H9 (cell line): ENCODE results near the gene SNRNP200. TPM values are rescaled to one million over a fixed set of nuclear protein-coding genes. Genes with fewer than 3 reads are reported as not detected.

Experiments used
- DNase-seq: peaks from one replicate; pipeline ENCODE4 v3.0.0-alpha.2; 2017
- H2AFZ ChIP-seq: one replicate; pipeline ENCODE4 v1.6.1; 2013; ENCODE audit warnings: mild to moderate bottlenecking, low read length, control low read depth, moderate library complexity
- H2AK5ac ChIP-seq: 2 replicates; pipeline ENCODE4 v1.6.1; 2013; ENCODE audit warnings: low read length, control low read depth, mixed read lengths; ENCODE audit not compliant: insufficient read length
- H2BK120ac ChIP-seq: one replicate; pipeline ENCODE4 v1.6.1; 2013; ENCODE audit warnings: low read depth, mild to moderate bottlenecking, low read length, control low read depth, inconsistent platforms; ENCODE audit not compliant: poor library complexity, severe bottlenecking
- H2BK12ac ChIP-seq: 2 replicates; pipeline ENCODE4 v1.6.1; 2013; ENCODE audit warnings: low read length, control low read depth, mixed read lengths, low read depth; ENCODE audit not compliant: insufficient read length
- H2BK15ac ChIP-seq: 2 replicates; pipeline ENCODE4 v1.6.1; 2013; ENCODE audit warnings: low read depth, low read length, control low read depth
- H2BK20ac ChIP-seq: one replicate; pipeline ENCODE4 v1.6.1; 2013; ENCODE audit warnings: low read depth, mild to moderate bottlenecking, low read length, control low read depth, inconsistent platforms; ENCODE audit not compliant: poor library complexity, severe bottlenecking
- H2BK5ac ChIP-seq: 2 replicates; pipeline ENCODE4 v1.6.1; 2013; ENCODE audit warnings: low read length, control low read depth, mixed read lengths; ENCODE audit not compliant: insufficient read length
- H3K14ac ChIP-seq: 2 replicates; pipeline ENCODE4 v1.6.1; 2013; ENCODE audit warnings: low read length, control low read depth; ENCODE audit not compliant: insufficient read depth
- H3K18ac ChIP-seq: 2 replicates; pipeline ENCODE4 v1.6.1; 2013; ENCODE audit warnings: low read depth, mild to moderate bottlenecking, mixed read lengths, low read length, control low read depth; ENCODE audit not compliant: insufficient read length
- H3K23ac ChIP-seq: 2 replicates; pipeline ENCODE4 v1.6.1; 2013; ENCODE audit warnings: low read length, control low read depth, mixed read lengths, low read depth; ENCODE audit not compliant: insufficient read length
- H3K23me2 ChIP-seq: 2 replicates; pipeline ENCODE4 v1.6.1; 2013; ENCODE audit warnings: low read depth, mild to moderate bottlenecking, mixed read lengths, low read length, control low read depth; ENCODE audit not compliant: insufficient read length, poor library complexity, severe bottlenecking
- H3K27ac ChIP-seq: 2 replicates; pipeline ENCODE4 v1.5.1; 2013; ENCODE audit warnings: low read length, control low read depth, mixed read lengths, low read depth; ENCODE audit not compliant: insufficient read length
- H3K27me3 ChIP-seq: 2 replicates; pipeline ENCODE4 v1.6.1; 2013; ENCODE audit warnings: low read length, control low read depth, inconsistent platforms; ENCODE audit not compliant: insufficient read depth
- H3K4ac ChIP-seq: 2 replicates; pipeline ENCODE4 v1.6.1; 2013; ENCODE audit warnings: low read depth, mild to moderate bottlenecking, control low read depth, inconsistent platforms, low read length, moderate library complexity
- H3K4me1 ChIP-seq: 2 replicates; pipeline ENCODE4 v1.6.1; 2013; ENCODE audit warnings: low read length, control low read depth, inconsistent platforms; ENCODE audit not compliant: insufficient read depth
- H3K4me2 ChIP-seq: 2 replicates; pipeline ENCODE4 v1.6.1; 2013; ENCODE audit warnings: low read length, control low read depth, mixed read lengths; ENCODE audit not compliant: insufficient read length, insufficient read depth
- H3K56ac ChIP-seq: 2 replicates; pipeline ENCODE4 v1.6.1; 2013; ENCODE audit warnings: low read depth, mild to moderate bottlenecking, mixed read lengths, low read length, control low read depth; ENCODE audit not compliant: insufficient read length
- H3K79me1 ChIP-seq: 2 replicates; pipeline ENCODE4 v1.6.1; 2013; ENCODE audit warnings: low read depth, mild to moderate bottlenecking, moderate library complexity, low read length, control low read depth, inconsistent platforms; ENCODE audit not compliant: insufficient read depth, poor library complexity, severe bottlenecking
- H3K79me2 ChIP-seq: 2 replicates; pipeline ENCODE4 v1.6.1; 2013; ENCODE audit warnings: low read length, control low read depth, inconsistent platforms; ENCODE audit not compliant: insufficient read depth
- H3K9ac ChIP-seq: 2 replicates; pipeline ENCODE4 v1.6.1; 2013; ENCODE audit warnings: low read length, control low read depth, mixed read lengths; ENCODE audit not compliant: insufficient read length; ENCODE audit errors: extremely low read depth
- H3K9me3 ChIP-seq: one replicate; pipeline ENCODE4 v1.6.1; 2013; ENCODE audit warnings: low read depth, low read length, inconsistent platforms; ENCODE audit not compliant: control insufficient read depth
- H3T11ph ChIP-seq: one replicate; pipeline ENCODE4 v1.6.1; 2013; ENCODE audit warnings: mild to moderate bottlenecking, low read length, control low read depth, inconsistent platforms
- H4K20me1 ChIP-seq: one replicate; pipeline ENCODE4 v1.6.1; 2013; ENCODE audit not compliant: control insufficient read depth, insufficient read length, insufficient read depth
- H4K5ac ChIP-seq: 2 replicates; pipeline ENCODE4 v1.6.1; 2013; ENCODE audit warnings: low read depth, mild to moderate bottlenecking, mixed read lengths, low read length, control low read depth; ENCODE audit not compliant: insufficient read length
- H4K8ac ChIP-seq: replicated peaks from 2 replicates; pipeline ENCODE4 v1.6.1; 2013; ENCODE audit warnings: low read length, control low read depth, mixed read lengths, low read depth; ENCODE audit not compliant: insufficient read length
- H4K91ac ChIP-seq: 2 replicates; pipeline ENCODE4 v1.6.1; 2013; ENCODE audit warnings: low read depth, mild to moderate bottlenecking, moderate library complexity, mixed read lengths, low read length, control low read depth; ENCODE audit not compliant: insufficient read length
- H3K27ac Mint-ChIP-seq, 3 experiments: 2 replicates in 2 of 3; 3 replicates in 1 of 3; pipeline ENCODE4 v1.8.0; 2020 to 2021; ENCODE audit warnings: mixed read lengths in 3 of 3, mild to moderate bottlenecking in 1 of 3, moderate library complexity in 1 of 3
- H3K27me3 Mint-ChIP-seq: 2 replicates; pipeline ENCODE4 v1.8.0; 2021; ENCODE audit warnings: low read depth, mild to moderate bottlenecking, moderate library complexity, mixed read lengths
- H3K36me3 Mint-ChIP-seq, 3 experiments: 2 replicates in 2 of 3; 3 replicates in 1 of 3; pipeline ENCODE4 v1.8.0; 2020 to 2021; ENCODE audit warnings: low read depth in 3 of 3, mixed read lengths in 3 of 3; ENCODE audit not compliant: insufficient read depth in 1 of 3
- H3K4me1 Mint-ChIP-seq, 2 experiments: 2 replicates each; pipeline ENCODE4 v1.8.0; 2020; ENCODE audit warnings: mixed read lengths in 2 of 2
- H3K4me3 Mint-ChIP-seq, 2 experiments: 2 replicates in 1 of 2; 3 replicates in 1 of 2; pipeline ENCODE4 v1.8.0; 2020 to 2021; ENCODE audit warnings: mild to moderate bottlenecking in 2 of 2, mixed read lengths in 2 of 2, moderate library complexity in 1 of 2
- H3K9me3 Mint-ChIP-seq, 2 experiments: 2 replicates in 1 of 2; 3 replicates in 1 of 2; pipeline ENCODE4 v1.8.0; 2020; ENCODE audit warnings: mild to moderate bottlenecking in 2 of 2, mixed read lengths in 2 of 2, moderate library complexity in 1 of 2
- CTCF ChIP-seq: fragments of 200-600 bp; sonication (generic); conservative IDR thresholded peaks from 3 replicates; pipeline ENCODE4 v1.8.0; 2021; ENCODE audit warnings: antibody characterized with exemption, mild to moderate bottlenecking
- WGBS: extraction: QIAGEN DNeasy Blood & Tissue Kit; methylation state at CpG from one replicate; pipeline ENCODE4 v1.1.7; 2013; ENCODE audit warnings: missing lambda C conversion rate, low lambda C conversion rate, mixed read lengths; ENCODE audit not compliant: insufficient read length; ENCODE audit errors: extremely low coverage; 5-methylcytosine and 5-hydroxymethylcytosine counted together
- total RNA-seq: library from RNA; stranded (reverse); gene quantifications from 2 replicates; pipeline ENCODE4 v1.2.1, GENCODE V29; 2021

SNRNP200 gene
- total RNA-seq, 1 experiment from 2014 or later = 215 TPM

- no peak for DNase-seq
- H4K91ac ChIP-seq = no peak overlapping the region
- no peaks in the 10 kb centered on the region for H3K23me2 ChIP-seq
- no peak overlapping the region for H2AK5ac ChIP-seq
- H4K20me1 ChIP-seq = no peaks in the 10 kb centered on the region
- no peak overlapping the region for H3K4me3 Mint-ChIP-seq
- H3K79me2 ChIP-seq = no peaks in the 10 kb centered on the region
- H3K36me3 Mint-ChIP-seq = peaks cover 38 to 74% (median 72%) of the 10 kb centered on the region in 3 experiments; a peak in 6 of 7 replicates
- H2BK120ac ChIP-seq = no peak overlapping the region
- no peaks in the 10 kb centered on the region for H3K9me3 Mint-ChIP-seq
- H3K4me1 Mint-ChIP-seq = no peaks in the 10 kb centered on the region
- no peak overlapping the region for H3K9ac ChIP-seq
- no peaks in the 10 kb centered on the region; the same call in 1 of the 2 replicates for H3K27me3 Mint-ChIP-seq
- no CpG with 5 or more reads among the region's 3 CpGs for WGBS
- no peak overlapping the region; a peak in 1 of 7 replicates for H3K27ac Mint-ChIP-seq
- H3K18ac ChIP-seq = no peak overlapping the region
- no peak overlapping the region for H2BK15ac ChIP-seq
- no peaks in the 10 kb centered on the region for H3K79me1 ChIP-seq
- H3K14ac ChIP-seq = no peak overlapping the region
- H2BK5ac ChIP-seq = no peak overlapping the region
- no peaks in the 10 kb centered on the region for H3K27me3 ChIP-seq
- H3T11ph ChIP-seq = no peak overlapping the region
- no peak overlapping the region for H2BK12ac ChIP-seq
- no peaks in the 10 kb centered on the region for H3K9me3 ChIP-seq
- no peak overlapping the region for H4K8ac ChIP-seq
- no peak overlapping the region for H3K4me2 ChIP-seq
- H3K23ac ChIP-seq = no peak overlapping the region
- no peaks in the 10 kb centered on the region for H3K4me1 ChIP-seq
- H2BK20ac ChIP-seq = no peak overlapping the region
- H2AFZ ChIP-seq = no peak overlapping the region
- no peak overlapping the region for H3K4ac ChIP-seq
- H3K27ac ChIP-seq = no peak overlapping the region
- no peak for TF ChIP-seq CTCF
- no peak overlapping the region for H4K5ac ChIP-seq
- no peak overlapping the region for H3K56ac ChIP-seq
Measured at GRCh38 chr2:96273763-96274162, 31.6 kb downstream of the SNRNP200 start.
